SK-N-SH (cell line): Measurements from ENCODE around the gene OR9A2. TPM values are rescaled to one million over a fixed set of nuclear protein-coding genes. Genes with fewer than 3 reads are reported as not detected.

Experiments used
- CTCF ChIA-PET: fragments of 300-600, 350-600 bp; formaldehyde crosslinking; extraction: SDS; loops from one replicate; lab custom pipeline; 2021; lab: Yijun Ruan, JAX
- POLR2A ChIA-PET: fragments of 350-600 bp; sonication (Branson Sonifier 250); formaldehyde crosslinking; extraction: SDS; loops from one replicate; lab custom pipeline; 2020; ENCODE audit warnings: antibody characterized with exemption, inconsistent platforms; lab: Yijun Ruan, JAX
- DNase-seq: peaks from one replicate; pipeline ENCODE4 v3.0.0; 2012
- H2AFZ ChIP-seq: fragments of 200-600 bp; sonication (generic); 2 replicates; pipeline ENCODE4 v1.8.1; 2016; ENCODE audit warnings: antibody characterized with exemption, mild to moderate bottlenecking, low read depth
- H3F3A ChIP-seq: fragments of 200-600 bp; sonication (generic); replicated peaks from 2 replicates; pipeline ENCODE3; 2016; ENCODE audit warnings: antibody characterized with exemption, mild to moderate bottlenecking; ENCODE audit not compliant: insufficient read depth
- H3K27ac ChIP-seq, 2 experiments: fragments of 200-500 bp in 1 of 2; fragments of 200-600 bp in 1 of 2; sonication (Bioruptor generic) in 1 of 2; sonication (generic), shearing (Covaris generic) in 1 of 2; 2 replicates each; pipeline versions ENCODE4 v1.5.1 to v1.6.1; 2014 to 2016; ENCODE audit warnings: low read depth in 2 of 2, inconsistent platforms in 1 of 2, low read length in 1 of 2, mild to moderate bottlenecking in 1 of 2, mixed read lengths in 1 of 2
- H3K27me3 ChIP-seq: fragments of 200-600 bp; sonication (generic), shearing (Covaris generic); 2 replicates; pipeline ENCODE4 v1.6.1; 2016; ENCODE audit warnings: mixed run types; ENCODE audit not compliant: insufficient read depth
- H3K36me3 ChIP-seq, 2 experiments: fragments of 200-500 bp in 1 of 2; fragments of 200-600 bp in 1 of 2; sonication (Bioruptor generic) in 1 of 2; sonication (generic) in 1 of 2; replicated peaks in 1 of 2; 2 replicates each; pipeline versions ENCODE3 to v1.5.1; 2014 to 2016; ENCODE audit warnings: low read length in 1 of 2, mild to moderate bottlenecking in 1 of 2; ENCODE audit not compliant: insufficient read depth in 2 of 2, control insufficient read depth in 1 of 2
- H3K4me1 ChIP-seq, 2 experiments: fragments of 200-500 bp in 1 of 2; fragments of 200-600 bp in 1 of 2; sonication (Bioruptor generic) in 1 of 2; sonication (generic), shearing (Covaris generic) in 1 of 2; 2 replicates each; pipeline versions ENCODE4 v1.5.1 to v1.6.1; 2014 to 2016; ENCODE audit warnings: low read depth in 1 of 2, low read length in 1 of 2, mixed run types in 1 of 2; ENCODE audit not compliant: insufficient read depth in 2 of 2, control insufficient read depth in 1 of 2
- H3K4me2 ChIP-seq: fragments of 200-600 bp; sonication (generic), shearing (Covaris generic); 2 replicates; pipeline ENCODE4 v1.6.1; 2017; ENCODE audit warnings: mixed run types
- H3K4me3 ChIP-seq, 2 experiments: fragments of 200-500 bp in 1 of 2; fragments of 200-600 bp in 1 of 2; sonication (Bioruptor generic) in 1 of 2; sonication (generic), shearing (Covaris generic) in 1 of 2; 2 replicates each; pipeline versions ENCODE4 v1.5.1 to v1.8.1; 2014 to 2016; ENCODE audit warnings: low read depth in 2 of 2, inconsistent platforms in 1 of 2, low read length in 1 of 2, mild to moderate bottlenecking in 1 of 2, mixed read lengths in 1 of 2, moderate library complexity in 1 of 2
- H3K79me2 ChIP-seq: fragments of 200-600 bp; sonication (generic); 2 replicates; pipeline ENCODE4 v1.8.1; 2017; ENCODE audit warnings: mild to moderate bottlenecking; ENCODE audit not compliant: insufficient read depth
- H3K9ac ChIP-seq: fragments of 200-600 bp; sonication (generic); 2 replicates; pipeline ENCODE4 v1.6.1; 2017; ENCODE audit warnings: mixed run types
- H3K9me2 ChIP-seq: fragments of 200-600 bp; sonication (generic); 2 replicates; pipeline ENCODE4 v1.6.1; 2017; ENCODE audit warnings: mixed run types
- H3K9me3 ChIP-seq: fragments of 200-600 bp; sonication (generic); 2 replicates; pipeline ENCODE4 v1.6.1; 2017; ENCODE audit warnings: mixed run types, mild to moderate bottlenecking, moderate library complexity
- H4K20me1 ChIP-seq: fragments of 200-600 bp; sonication (generic); 2 replicates; pipeline ENCODE4 v1.6.1; 2017; ENCODE audit warnings: mild to moderate bottlenecking, mixed run types; ENCODE audit not compliant: insufficient read depth
- ELF1 ChIP-seq: IDR thresholded peaks from 2 replicates; pipeline ENCODE4 v1.4.0; 2012
- EZH2phosphoT487 ChIP-seq: fragments of 200-600 bp; sonication (generic); IDR thresholded peaks from 2 replicates; pipeline ENCODE4 v1.6.1; 2017; ENCODE audit warnings: low read depth, mixed run types, mild to moderate bottlenecking, antibody characterized with exemption, moderate library complexity, borderline replicate concordance
- GABPA ChIP-seq: IDR thresholded peaks from 2 replicates; pipeline ENCODE4 v1.4.0; 2012; ENCODE audit warnings: low read depth, mild to moderate bottlenecking
- GATA2 ChIP-seq: sonication (generic); formaldehyde crosslinking; IDR thresholded peaks from 2 replicates; pipeline ENCODE4 v1.5.0; 2020; ENCODE audit warnings: mild to moderate bottlenecking, missing genetic modification reagents
- JUND ChIP-seq: IDR thresholded peaks from 2 replicates; pipeline ENCODE4 v1.4.0; 2012
- MXI1 ChIP-seq: IDR thresholded peaks from 2 replicates; pipeline ENCODE4 v1.6.1; 2012; ENCODE audit warnings: mild to moderate bottlenecking, low read depth, low read length, improper control_type of control experiment
- NRF1 ChIP-seq: IDR thresholded peaks from 2 replicates; pipeline ENCODE4 v1.6.1; 2012; ENCODE audit warnings: low read depth, mild to moderate bottlenecking, low read length
- POLR2AphosphoS5 ChIP-seq: IDR thresholded peaks from 2 replicates; pipeline ENCODE4 v1.6.1; 2012; ENCODE audit warnings: low read depth, low read length
- RAD21 ChIP-seq: IDR thresholded peaks from 2 replicates; pipeline ENCODE4 v1.6.1; 2012; ENCODE audit warnings: mild to moderate bottlenecking, low read length
- RCOR1 ChIP-seq: fragments of 150-350 bp; IDR thresholded peaks from 2 replicates; pipeline ENCODE4 v1.6.1; 2017; ENCODE audit warnings: antibody characterized with exemption, low read length
- RFX5 ChIP-seq: IDR thresholded peaks from 2 replicates; pipeline ENCODE4 v1.6.1; 2012; ENCODE audit warnings: mild to moderate bottlenecking, improper control_type of control experiment, low read length
- RXRA ChIP-seq: IDR thresholded peaks from 2 replicates; pipeline ENCODE4 v1.4.0; 2012; ENCODE audit warnings: low read depth, mild to moderate bottlenecking, borderline replicate concordance
- SIN3A ChIP-seq: IDR thresholded peaks from 2 replicates; pipeline ENCODE4 v1.6.1; 2012; ENCODE audit warnings: low read depth, mild to moderate bottlenecking, low read length, moderate library complexity, borderline replicate concordance
- TAF1 ChIP-seq: IDR thresholded peaks from 2 replicates; pipeline ENCODE4 v1.6.1; 2012; ENCODE audit warnings: low read depth, mild to moderate bottlenecking, low read length, moderate library complexity, borderline replicate concordance
- WGBS: methylation state at CpG from one replicate; pipeline ENCODE4 v1.1.6; 2017; ENCODE audit warnings: low lambda C conversion rate; 5-methylcytosine and 5-hydroxymethylcytosine counted together
- polyA plus RNA-seq, 3 experiments: library from polyadenylated mRNA; depleted of rRNA; stranded (reverse); fragments of >200 nt; gene quantifications; 2 replicates each; pipeline ENCODE4 v1.2.3, GENCODE V29; 2012
- TF ChIP-seq, protein P1 (sequence below): fragments of 200-600 bp; sonication (generic); IDR thresholded peaks from 2 replicates; pipeline ENCODE4 v1.6.1; 2017; ENCODE audit warnings: antibody characterized with exemption, mild to moderate bottlenecking, moderate library complexity
- TF ChIP-seq, protein P2 (sequence below): IDR thresholded peaks from 2 replicates; pipeline ENCODE4 v1.4.0; 2012; ENCODE audit warnings: low read depth, borderline replicate concordance
- TF ChIP-seq, protein P3 (sequence below): IDR thresholded peaks from 2 replicates; pipeline ENCODE4 v1.4.0; 2012; ENCODE audit warnings: low read depth
- TF ChIP-seq, protein P4 (sequence below): IDR thresholded peaks from 2 replicates; pipeline ENCODE4 v1.6.1; 2012; ENCODE audit warnings: mild to moderate bottlenecking, low read depth, low read length, moderate library complexity
- TF ChIP-seq, protein P5 (sequence below): IDR thresholded peaks from 2 replicates; pipeline ENCODE4 v1.4.0; 2012; ENCODE audit warnings: low read depth, borderline replicate concordance

The OR9A2 gene, protein sequence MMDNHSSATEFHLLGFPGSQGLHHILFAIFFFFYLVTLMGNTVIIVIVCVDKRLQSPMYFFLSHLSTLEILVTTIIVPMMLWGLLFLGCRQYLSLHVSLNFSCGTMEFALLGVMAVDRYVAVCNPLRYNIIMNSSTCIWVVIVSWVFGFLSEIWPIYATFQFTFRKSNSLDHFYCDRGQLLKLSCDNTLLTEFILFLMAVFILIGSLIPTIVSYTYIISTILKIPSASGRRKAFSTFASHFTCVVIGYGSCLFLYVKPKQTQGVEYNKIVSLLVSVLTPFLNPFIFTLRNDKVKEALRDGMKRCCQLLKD
- not detected in 2 replicates for polyA plus RNA-seq (2012; rRNA removed)
- not detected in 2 replicates for polyA plus RNA-seq (2012; cell fraction: cytosol; rRNA removed)
- not detected in 2 replicates for polyA plus RNA-seq (2012; cell fraction: nucleus; rRNA removed)

DNA sequence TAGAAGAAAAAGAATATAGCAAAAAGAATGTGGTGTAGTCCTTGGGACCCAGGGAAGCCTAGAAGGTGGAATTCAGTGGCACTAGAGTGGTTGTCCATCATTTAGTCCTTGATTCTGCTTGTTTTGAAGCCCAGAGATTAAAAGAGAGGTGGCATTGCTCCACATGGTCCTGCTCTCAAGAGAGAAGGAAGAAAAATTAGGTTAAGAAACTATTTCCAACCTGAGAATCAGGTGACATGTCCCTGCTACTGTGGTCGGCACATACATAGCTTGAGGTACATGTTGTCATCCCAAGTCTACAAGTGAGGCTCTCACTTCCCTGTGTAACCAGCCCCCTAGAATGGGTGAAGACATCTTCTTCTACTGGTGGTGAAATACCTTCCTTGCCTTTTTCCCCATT, at the start of gene OR9A2:
OR9A2 (minus strand) TSS at position 101 of the 400 bp plus-strand sequence; CDS start at position 101, 0 bp downstream.
- Histone ChIP-seq H3K9me2 (no peaks in the 10 kb centered on the region), H3K4me2 (no peak within 1 kb of the TSS), H3K36me3 (no peaks in the 10 kb centered on the region), H3K9me3 (no peaks in the 10 kb centered on the region; the same call in 1 of the 2 replicates), H3K4me1 (no peaks in the 10 kb centered on the region), H3K4me3 (no peak within 1 kb of the TSS), H2AFZ (no peak within 1 kb of the TSS), H4K20me1 (no peaks in the 10 kb centered on the region), H3K9ac (no peak within 1 kb of the TSS), H3K79me2 (no peaks in the 10 kb centered on the region), H3K27me3 (peaks cover 4% of the 10 kb centered on the region; the same call in 1 of the 2 replicates), H3F3A (no peaks in the 10 kb centered on the region), H3K27ac (no peak within 1 kb of the TSS)
- WGBS: 0% methylated on average over 1 of the region's 1 CpG
- TF ChIP-seq RAD21 (no peak), GATA2 (CRISPR knock-in tag) (no peak), RFX5 (no peak), TAF1 (no peak), MXI1 (no peak), NRF1 (no peak), GABPA (no peak), ELF1 (no peak), EZH2phosphoT487 (no peak), POLR2AphosphoS5 (no peak), RCOR1 (no peak), SIN3A (no peak), JUND (no peak), RXRA (no peak)
- TF ChIP-seq, protein P1, sequence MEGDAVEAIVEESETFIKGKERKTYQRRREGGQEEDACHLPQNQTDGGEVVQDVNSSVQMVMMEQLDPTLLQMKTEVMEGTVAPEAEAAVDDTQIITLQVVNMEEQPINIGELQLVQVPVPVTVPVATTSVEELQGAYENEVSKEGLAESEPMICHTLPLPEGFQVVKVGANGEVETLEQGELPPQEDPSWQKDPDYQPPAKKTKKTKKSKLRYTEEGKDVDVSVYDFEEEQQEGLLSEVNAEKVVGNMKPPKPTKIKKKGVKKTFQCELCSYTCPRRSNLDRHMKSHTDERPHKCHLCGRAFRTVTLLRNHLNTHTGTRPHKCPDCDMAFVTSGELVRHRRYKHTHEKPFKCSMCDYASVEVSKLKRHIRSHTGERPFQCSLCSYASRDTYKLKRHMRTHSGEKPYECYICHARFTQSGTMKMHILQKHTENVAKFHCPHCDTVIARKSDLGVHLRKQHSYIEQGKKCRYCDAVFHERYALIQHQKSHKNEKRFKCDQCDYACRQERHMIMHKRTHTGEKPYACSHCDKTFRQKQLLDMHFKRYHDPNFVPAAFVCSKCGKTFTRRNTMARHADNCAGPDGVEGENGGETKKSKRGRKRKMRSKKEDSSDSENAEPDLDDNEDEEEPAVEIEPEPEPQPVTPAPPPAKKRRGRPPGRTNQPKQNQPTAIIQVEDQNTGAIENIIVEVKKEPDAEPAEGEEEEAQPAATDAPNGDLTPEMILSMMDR: no peak
- TF ChIP-seq, protein P2, sequence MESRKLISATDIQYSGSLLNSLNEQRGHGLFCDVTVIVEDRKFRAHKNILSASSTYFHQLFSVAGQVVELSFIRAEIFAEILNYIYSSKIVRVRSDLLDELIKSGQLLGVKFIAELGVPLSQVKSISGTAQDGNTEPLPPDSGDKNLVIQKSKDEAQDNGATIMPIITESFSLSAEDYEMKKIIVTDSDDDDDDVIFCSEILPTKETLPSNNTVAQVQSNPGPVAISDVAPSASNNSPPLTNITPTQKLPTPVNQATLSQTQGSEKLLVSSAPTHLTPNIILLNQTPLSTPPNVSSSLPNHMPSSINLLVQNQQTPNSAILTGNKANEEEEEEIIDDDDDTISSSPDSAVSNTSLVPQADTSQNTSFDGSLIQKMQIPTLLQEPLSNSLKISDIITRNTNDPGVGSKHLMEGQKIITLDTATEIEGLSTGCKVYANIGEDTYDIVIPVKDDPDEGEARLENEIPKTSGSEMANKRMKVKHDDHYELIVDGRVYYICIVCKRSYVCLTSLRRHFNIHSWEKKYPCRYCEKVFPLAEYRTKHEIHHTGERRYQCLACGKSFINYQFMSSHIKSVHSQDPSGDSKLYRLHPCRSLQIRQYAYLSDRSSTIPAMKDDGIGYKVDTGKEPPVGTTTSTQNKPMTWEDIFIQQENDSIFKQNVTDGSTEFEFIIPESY: no peak
- TF ChIP-seq, protein P3, sequence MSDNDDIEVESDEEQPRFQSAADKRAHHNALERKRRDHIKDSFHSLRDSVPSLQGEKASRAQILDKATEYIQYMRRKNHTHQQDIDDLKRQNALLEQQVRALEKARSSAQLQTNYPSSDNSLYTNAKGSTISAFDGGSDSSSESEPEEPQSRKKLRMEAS: no peak
- TF ChIP-seq, protein P4, sequence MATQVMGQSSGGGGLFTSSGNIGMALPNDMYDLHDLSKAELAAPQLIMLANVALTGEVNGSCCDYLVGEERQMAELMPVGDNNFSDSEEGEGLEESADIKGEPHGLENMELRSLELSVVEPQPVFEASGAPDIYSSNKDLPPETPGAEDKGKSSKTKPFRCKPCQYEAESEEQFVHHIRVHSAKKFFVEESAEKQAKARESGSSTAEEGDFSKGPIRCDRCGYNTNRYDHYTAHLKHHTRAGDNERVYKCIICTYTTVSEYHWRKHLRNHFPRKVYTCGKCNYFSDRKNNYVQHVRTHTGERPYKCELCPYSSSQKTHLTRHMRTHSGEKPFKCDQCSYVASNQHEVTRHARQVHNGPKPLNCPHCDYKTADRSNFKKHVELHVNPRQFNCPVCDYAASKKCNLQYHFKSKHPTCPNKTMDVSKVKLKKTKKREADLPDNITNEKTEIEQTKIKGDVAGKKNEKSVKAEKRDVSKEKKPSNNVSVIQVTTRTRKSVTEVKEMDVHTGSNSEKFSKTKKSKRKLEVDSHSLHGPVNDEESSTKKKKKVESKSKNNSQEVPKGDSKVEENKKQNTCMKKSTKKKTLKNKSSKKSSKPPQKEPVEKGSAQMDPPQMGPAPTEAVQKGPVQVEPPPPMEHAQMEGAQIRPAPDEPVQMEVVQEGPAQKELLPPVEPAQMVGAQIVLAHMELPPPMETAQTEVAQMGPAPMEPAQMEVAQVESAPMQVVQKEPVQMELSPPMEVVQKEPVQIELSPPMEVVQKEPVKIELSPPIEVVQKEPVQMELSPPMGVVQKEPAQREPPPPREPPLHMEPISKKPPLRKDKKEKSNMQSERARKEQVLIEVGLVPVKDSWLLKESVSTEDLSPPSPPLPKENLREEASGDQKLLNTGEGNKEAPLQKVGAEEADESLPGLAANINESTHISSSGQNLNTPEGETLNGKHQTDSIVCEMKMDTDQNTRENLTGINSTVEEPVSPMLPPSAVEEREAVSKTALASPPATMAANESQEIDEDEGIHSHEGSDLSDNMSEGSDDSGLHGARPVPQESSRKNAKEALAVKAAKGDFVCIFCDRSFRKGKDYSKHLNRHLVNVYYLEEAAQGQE: no peak
- TF ChIP-seq, protein P5, sequence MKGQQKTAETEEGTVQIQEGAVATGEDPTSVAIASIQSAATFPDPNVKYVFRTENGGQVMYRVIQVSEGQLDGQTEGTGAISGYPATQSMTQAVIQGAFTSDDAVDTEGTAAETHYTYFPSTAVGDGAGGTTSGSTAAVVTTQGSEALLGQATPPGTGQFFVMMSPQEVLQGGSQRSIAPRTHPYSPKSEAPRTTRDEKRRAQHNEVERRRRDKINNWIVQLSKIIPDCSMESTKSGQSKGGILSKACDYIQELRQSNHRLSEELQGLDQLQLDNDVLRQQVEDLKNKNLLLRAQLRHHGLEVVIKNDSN: no peak
- no peak for DNase-seq
- CTCF ChIA-PET: interaction anchor here (2.2 kb wide), 1 partner anchor 188 kb away, joined by 6 read pairs; no protein-coding TSS in a partner anchor
- POLR2A ChIA-PET: interaction anchor here (0.6 kb wide), 1 partner anchor 1291 kb away, joined by 3 read pairs; no protein-coding TSS in a partner anchor
